Ishikawa (cell line): ENCODE data around the gene PKMYT1.

Experiments used
- CREB1 ChIP-seq: IDR thresholded peaks from 2 replicates; pipeline ENCODE4 v1.6.1; 2012; ENCODE audit warnings: low read depth
- NFIC ChIP-seq: IDR thresholded peaks from 2 replicates; pipeline ENCODE4 v1.6.1; 2012
- TCF12 ChIP-seq: IDR thresholded peaks from 2 replicates; pipeline ENCODE4 v1.6.1; 2012; ENCODE audit warnings: low read depth

DNA sequence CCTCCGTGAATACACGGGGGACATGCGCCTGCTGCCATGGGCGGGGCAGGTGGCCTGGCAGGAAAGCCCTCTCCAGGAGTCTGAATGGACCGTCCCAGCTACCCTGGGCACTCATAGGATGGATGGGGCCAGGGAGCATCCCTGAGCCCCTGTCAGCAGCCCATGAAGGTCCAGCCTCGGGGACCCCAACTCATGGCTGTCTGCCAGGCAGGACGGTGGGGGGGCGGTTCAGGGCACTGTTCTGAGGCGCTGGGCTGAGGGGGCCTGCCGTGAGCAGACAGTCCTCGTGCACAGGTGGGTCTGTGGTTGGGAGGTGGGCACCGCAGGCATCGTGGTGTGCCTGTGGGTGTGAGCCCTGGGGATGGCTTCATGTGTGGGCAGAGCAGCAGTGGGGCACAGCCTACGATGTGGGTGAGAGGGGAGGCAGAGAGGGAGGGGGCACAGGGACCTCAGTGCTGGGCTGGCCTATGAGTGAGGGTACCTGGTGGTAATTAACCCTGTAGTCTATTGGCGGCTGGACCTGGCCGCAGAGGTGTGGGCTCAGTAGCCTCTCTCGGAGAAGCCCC lies 6.5 kb upstream of the PKMYT1 start:
- no peak for TF ChIP-seq NFIC
- no peak for TF ChIP-seq CREB1
- no peak for TF ChIP-seq TCF12
